Ovary (tissue), 1 donor: Measurements from ENCODE around the gene FAM219A.

ENCODE experiments used
- EP300 ChIP-seq: sonication (generic); formaldehyde crosslinking; IDR thresholded peaks from one replicate; pipeline ENCODE4 v1.6.1; 2017; ENCODE audit warnings: antibody characterized with exemption
- POLR2A ChIP-seq: fragments of 450-650 bp; IDR thresholded peaks from one replicate; pipeline ENCODE4 v1.6.1; 2017; ENCODE audit warnings: antibody characterized with exemption, mild to moderate bottlenecking, moderate library complexity

DNA sequence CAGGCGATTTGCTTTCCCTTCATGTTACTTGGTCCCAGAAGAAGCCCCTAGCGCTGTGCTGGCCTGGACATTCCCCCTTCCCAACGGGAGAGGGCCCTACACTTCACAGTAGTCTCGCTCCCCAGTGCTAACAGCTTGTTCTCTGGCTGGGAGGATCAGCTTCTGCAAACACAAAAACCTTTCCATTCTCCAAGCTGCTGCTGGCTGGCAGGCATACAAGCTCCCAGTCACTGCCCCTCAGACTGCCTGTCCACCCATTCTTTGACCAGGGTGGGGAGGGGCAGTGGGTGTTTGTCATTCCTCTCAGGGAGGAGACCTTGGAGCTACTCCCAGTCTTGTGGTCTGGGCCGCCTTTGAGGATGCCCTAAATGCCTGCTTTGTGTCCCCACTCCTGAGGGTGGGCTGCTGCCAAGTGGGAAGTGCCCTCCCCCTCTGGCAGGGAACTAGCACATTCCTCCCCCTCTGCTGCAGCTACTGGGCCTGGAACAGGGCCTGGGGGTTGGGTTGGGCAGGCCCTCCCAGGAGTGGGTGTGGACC is 43.6 kb upstream of the FAM219A start:
- TF ChIP-seq POLR2A (no peak), EP300 (no peak)
